Endothelial cell of umbilical vein (primary cell): Measurements from ENCODE around the gene PLB1. TPM values are rescaled to one million over a fixed set of nuclear protein-coding genes. Genes with fewer than 3 reads are reported as not detected.

Experiments
- BruUV-seq: library from RNA; stranded (reverse); fragments of 400-500 nt; replicated peaks from 2 replicates; lab custom pipeline; 2021; lab: Mats Ljungman, UMichigan
- CTCF ChIA-PET: fragments of 300-600, 350-600 bp; sonication (Branson Sonifier 250); formaldehyde crosslinking; loops from one replicate; lab custom pipeline; 2021; ENCODE audit warnings: antibody characterized with exemption, inconsistent platforms; lab: Charles Lee
- POLR2A ChIA-PET: fragments of 300-600, 350-600 bp; sonication (Branson Sonifier 250); formaldehyde crosslinking; loops from one replicate; lab custom pipeline; 2021; ENCODE audit warnings: antibody characterized with exemption, inconsistent platforms; lab: Charles Lee
- DNase-seq: peaks from one replicate; pipeline ENCODE4 v3.0.0-alpha.2; 2011; ENCODE audit warnings: low read depth, low spot score
- FAIRE-seq: peaks from 2 replicates; lab custom pipeline; 2011; peaks lifted over from hg19 to GRCh38; lab: Jason Lieb, UNC
- H2AFZ ChIP-seq: 2 replicates; pipeline ENCODE4 v1.6.0; 2012; ENCODE audit warnings: low read depth, low read length, control low read depth, inconsistent platforms
- H3K27ac ChIP-seq: 2 replicates; pipeline ENCODE4 v1.5.1; 2011; ENCODE audit warnings: low read depth, mild to moderate bottlenecking, control low read depth, low read length, moderate library complexity; ENCODE audit not compliant: insufficient read depth
- H3K27me3 ChIP-seq, 2 experiments: 2 replicates each; pipeline versions ENCODE4 v1.6.0 to v1.6.1; 2011; ENCODE audit warnings: low read length in 2 of 2, mixed read lengths in 1 of 2; ENCODE audit not compliant: control insufficient read depth in 2 of 2, insufficient read depth in 2 of 2
- H3K36me3 ChIP-seq, 2 experiments: 2 replicates in 1 of 2; 3 replicates in 1 of 2; pipeline ENCODE4 v1.5.1; 2011; ENCODE audit warnings: low read length in 2 of 2, mild to moderate bottlenecking in 1 of 2, moderate library complexity in 1 of 2; ENCODE audit not compliant: control insufficient read depth in 2 of 2, insufficient read depth in 2 of 2; ENCODE audit errors: extremely low read depth in 1 of 2
- H3K4me1 ChIP-seq: 3 replicates; pipeline ENCODE4 v1.5.1; 2011; ENCODE audit warnings: mild to moderate bottlenecking, low read length; ENCODE audit not compliant: control insufficient read depth, insufficient read depth; ENCODE audit errors: extremely low read depth
- H3K4me2 ChIP-seq: 2 replicates; pipeline ENCODE4 v1.6.1; 2011; ENCODE audit warnings: low read length, control low read depth, mixed read lengths; ENCODE audit not compliant: insufficient read depth
- H3K4me3 ChIP-seq, 3 experiments: fragments of 200-600 bp in 1 of 3; sonication (generic), shearing (Covaris generic) in 1 of 3; replicated peaks in 1 of 3; 2 replicates each; pipeline ENCODE4 v1.5.1; 2011 to 2016; ENCODE audit warnings: control low read depth in 3 of 3, low read length in 3 of 3, mild to moderate bottlenecking in 2 of 3, inconsistent platforms in 1 of 3, low read depth in 1 of 3, moderate library complexity in 1 of 3; ENCODE audit not compliant: insufficient read depth in 1 of 3
- H3K79me2 ChIP-seq: 2 replicates; pipeline ENCODE4 v1.6.0; 2012; ENCODE audit warnings: low read length, inconsistent platforms; ENCODE audit not compliant: control insufficient read depth, insufficient read depth
- H3K9ac ChIP-seq: replicated peaks from 2 replicates; pipeline ENCODE3; 2011; ENCODE audit warnings: low read length, control low read depth; ENCODE audit not compliant: insufficient read depth; ENCODE audit errors: extremely low read depth
- H3K9me1 ChIP-seq: replicated peaks from 3 replicates; pipeline ENCODE4 v1.6.0; 2011; ENCODE audit warnings: mild to moderate bottlenecking, low read length; ENCODE audit not compliant: control insufficient read depth, insufficient read depth; ENCODE audit errors: extremely low read depth
- H3K9me3 ChIP-seq: replicated peaks from 2 replicates; pipeline ENCODE4 v1.5.1; 2012; ENCODE audit warnings: low read length, inconsistent platforms; ENCODE audit not compliant: control insufficient read depth, insufficient read depth
- H4K20me1 ChIP-seq: replicated peaks from 2 replicates; pipeline ENCODE3; 2011; ENCODE audit warnings: mild to moderate bottlenecking, low read length; ENCODE audit not compliant: control insufficient read depth, insufficient read depth; ENCODE audit errors: extremely low read depth
- CTCF ChIP-seq, 2 donors: IDR thresholded peaks; 1 replicate in 1 of 2; 2 replicates in 1 of 2; pipeline ENCODE4 v1.5.1; 2011; ENCODE audit warnings: low read length in 2 of 2, mild to moderate bottlenecking in 2 of 2, moderate library complexity in 2 of 2, control low read depth in 1 of 2, inconsistent platforms in 1 of 2, low read depth in 1 of 2; ENCODE audit not compliant: insufficient read depth in 1 of 2; ENCODE audit errors: extremely low read depth in 1 of 2
- EZH2 ChIP-seq: IDR thresholded peaks from 2 replicates; pipeline ENCODE4 v1.6.1; 2012; ENCODE audit warnings: borderline replicate concordance, low read depth, mild to moderate bottlenecking, moderate library complexity, low read length, inconsistent platforms; ENCODE audit not compliant: severe bottlenecking
- FOS ChIP-seq: IDR thresholded peaks from 2 replicates; pipeline ENCODE4 v1.6.1; 2011; ENCODE audit warnings: mild to moderate bottlenecking, low read length, moderate library complexity, borderline replicate concordance; ENCODE audit not compliant: insufficient read depth
- GATA2 ChIP-seq: IDR thresholded peaks from 2 replicates; pipeline ENCODE4 v1.7.0; 2011; ENCODE audit warnings: low read depth, mild to moderate bottlenecking, moderate library complexity, mixed read lengths, low read length; ENCODE audit not compliant: insufficient read length, insufficient read depth
- JUN ChIP-seq: IDR thresholded peaks from 2 replicates; pipeline ENCODE4 v1.6.1; 2011; ENCODE audit warnings: borderline replicate concordance, low read depth; ENCODE audit not compliant: insufficient read length, insufficient read depth
- MAX ChIP-seq: IDR thresholded peaks from 2 replicates; pipeline ENCODE4 v1.6.1; 2011; ENCODE audit not compliant: insufficient read depth, insufficient read length
- MYC ChIP-seq: IDR thresholded peaks from one replicate; pipeline ENCODE4 v1.6.1; 2011; ENCODE audit warnings: mild to moderate bottlenecking, low read depth, low read length
- POLR2A ChIP-seq: IDR thresholded peaks from 2 replicates; pipeline ENCODE4 v1.6.1; 2012; ENCODE audit warnings: low read depth, mild to moderate bottlenecking, control low read depth, low read length
- POLR2AphosphoS5 ChIP-seq: IDR thresholded peaks from 2 replicates; pipeline ENCODE4 v1.6.1; 2012; ENCODE audit warnings: low read depth, mild to moderate bottlenecking, control low read depth, low read length, moderate library complexity; ENCODE audit not compliant: insufficient read depth
- dilution Hi-C: fragments of 300-500 bp; cut with MboI; formaldehyde crosslinking; loops from one replicate; pipeline ENCODE4 v1.15.0; 2019; ENCODE audit warnings: low sequenced_read_pairs; ENCODE audit not compliant: extremely low pct_ligation_motif_present
- intact Hi-C: fragments of 100-400 bp; cut with micrococcal nuclease; formaldehyde crosslinking; loops from one replicate; pipeline ENCODE4 v1.10.0; 2022
- polyA plus RNA-seq, 4 experiments: library from polyadenylated mRNA; depleted of rRNA in 3 of 4; stranded (reverse) in 3 of 4; unstranded in 1 of 4; fragments of >200 nt; gene quantifications; 2 replicates each; pipeline versions ENCODE4 v1.2.1 to v1.2.3, GENCODE V29; 2011 to 2012; ENCODE audit warnings: missing spikeins in 1 of 4
- total RNA-seq: library from RNA; stranded (reverse); gene quantifications from 2 replicates; pipeline ENCODE4 v1.2.3, GENCODE V29; 2021

Gene PLB1
- total and polyA plus RNA-seq, 2 donors (not counting 3 experiments of a cell fraction or from before 2014, with no cell fraction given) = 0.75 to 0.80 TPM

- no peak for DNase-seq
- H3K9ac ChIP-seq = no peak overlapping the region
- CTCF ChIA-PET = no interaction called here
- H3K4me2 ChIP-seq = no peak overlapping the region
- no peaks in the 10 kb centered on the region for H3K36me3 ChIP-seq
- no peak overlapping the region for H2AFZ ChIP-seq
- no peak overlapping the region for H3K4me3 ChIP-seq
- H3K9me3 ChIP-seq = no peaks in the 10 kb centered on the region
- POLR2A ChIA-PET = no interaction called here
- no peak for FAIRE-seq
- H3K9me1 ChIP-seq = no peaks in the 10 kb centered on the region
- H4K20me1 ChIP-seq = no peaks in the 10 kb centered on the region
- H3K79me2 ChIP-seq = no peaks in the 10 kb centered on the region
- no peak overlapping the region for H3K27ac ChIP-seq
- TF ChIP-seq FOS (no peak), CTCF (IDR thresholded peaks at IDR 0.05; ENCODE audit: extremely low read depth in 1 of 2, insufficient read depth in 1 of 2, low read depth in 1 of 2, low read length in 2 of 2) (no peak), MYC (no peak), GATA2 (no peak), EZH2 (no peak), POLR2A (no peak), MAX (no peak), JUN (no peak), POLR2AphosphoS5 (no peak)
- intact Hi-C loops (no loop called here), dilution Hi-C loops (no loop called here)
- H3K4me1 ChIP-seq = peaks cover 9% of the 10 kb centered on the region
- no TSS peak for BruUV-seq
- no peaks in the 10 kb centered on the region for H3K27me3 ChIP-seq
These were observed 104.3 kb downstream of the PLB1 start for GRCh38 chr2:28600181-28600580.
